ENCODE data around the gene DRD4. TPM values are rescaled to one million over a fixed set of nuclear protein-coding genes. Genes with fewer than 3 reads are reported as not detected.
A peak's percentile ranks its signal among the peaks of the same experiment; 100 is the strongest.

DRD4 gene
- total RNA-seq, 1 donor from 2014 or later, result not detected

GRCh38 chr11:608791-609251, 28.2 kb upstream of the DRD4 start:
- no peak for DNase-seq

GRCh38 chr11:609341-609811, 27.7 kb upstream of the DRD4 start:
- no peak for ATAC-seq
- intact Hi-C loops (cut with micrococcal nuclease), result no loop called here
- no peak for DNase-seq

More at GRCh38 chr11:608791-609251, 28.2 kb upstream of the DRD4 start:
- ATAC-seq, result no peak
- intact Hi-C loops (cut with micrococcal nuclease), result no loop called here

GRCh38 chr11:610146-610801, 26.8 kb upstream of the DRD4 start:
- intact Hi-C loops (cut with micrococcal nuclease), result no loop called here
- ATAC-seq, result no peak

GRCh38 chr11:611001-611996, 25.8 kb upstream of the DRD4 start:
- ATAC-seq (no peak), DNase-seq (no peak)
- intact Hi-C loops (cut with micrococcal nuclease), result no loop called here

More at GRCh38 chr11:610146-610801, 26.8 kb upstream of the DRD4 start:
- DNase-seq, result no peak

GRCh38 chr11:612201-612960, 24.7 kb upstream of the DRD4 start:
- intact Hi-C loops (cut with micrococcal nuclease), result no loop called here
- ATAC-seq (no peak), DNase-seq (no peak)

- DNase-seq (no peak), ATAC-seq (no peak)
- intact Hi-C loops (cut with micrococcal nuclease), result no loop called here
These were observed 24.1 kb upstream of the DRD4 start for GRCh38 chr11:612961-613300.

GRCh38 chr11:613369-613968, 23.6 kb upstream of the DRD4 start:
- ATAC-seq, result peak; percentile 1
- intact Hi-C loops (cut with micrococcal nuclease), result no loop called here
- DNase-seq, result peak; percentile 75

- intact Hi-C loops (cut with micrococcal nuclease), result no loop called here
These were observed 22.9 kb upstream of the DRD4 start for GRCh38 chr11:614021-614622.

GRCh38 chr11:614623-615503, 22.2 kb upstream of the DRD4 start:
- ATAC-seq (peak; percentile 21), DNase-seq (peak; percentile 71)
- intact Hi-C loops (cut with micrococcal nuclease), result no loop called here

More at GRCh38 chr11:614021-614622, 22.9 kb upstream of the DRD4 start:
- no peak for ATAC-seq
- DNase-seq, result no peak

- DNase-seq, result peak; percentile 98
- intact Hi-C loops (cut with micrococcal nuclease), result no loop called here
- peak; percentile 91 for ATAC-seq
These were observed 21.4 kb upstream of the DRD4 start, which contains the start of gene IRF7 for GRCh38 chr11:615504-616319. Gene IRF7 (minus strand): TSS chr11:615950. CDS start chr11:615364, 586 bp downstream.

- peak; percentile 52 for DNase-seq
- no peak for ATAC-seq
- intact Hi-C loops (cut with micrococcal nuclease), result no loop called here
These were observed 20.5 kb upstream of the DRD4 start for GRCh38 chr11:616320-617198.

- DNase-seq, result peak; percentile 39
- no peak for ATAC-seq
- intact Hi-C loops (cut with micrococcal nuclease), result no loop called here
These were observed 19.7 kb upstream of the DRD4 start for GRCh38 chr11:617199-617911.

GRCh38 chr11:617912-618682, 19.0 kb upstream of the DRD4 start:
- intact Hi-C loops (cut with micrococcal nuclease), result no loop called here
- DNase-seq (peak; percentile 28), ATAC-seq (no peak)

GRCh38 chr11:618856-619627, 18.0 kb upstream of the DRD4 start:
- DNase-seq (no peak), ATAC-seq (no peak)
- intact Hi-C loops (cut with micrococcal nuclease), result no loop called here

Measured in left ventricle myocardium superior (tissue), 1 donor.